ENCODE results near the gene ZHX3. TPM values are rescaled to one million over a fixed set of nuclear protein-coding genes. Genes with fewer than 3 reads are reported as not detected.

The ZHX3 gene
- total and polyA plus RNA-seq, 2 of the 4 experiments (the other 2 are of a cell fraction): 25.0 to 28.0 TPM

DNA sequence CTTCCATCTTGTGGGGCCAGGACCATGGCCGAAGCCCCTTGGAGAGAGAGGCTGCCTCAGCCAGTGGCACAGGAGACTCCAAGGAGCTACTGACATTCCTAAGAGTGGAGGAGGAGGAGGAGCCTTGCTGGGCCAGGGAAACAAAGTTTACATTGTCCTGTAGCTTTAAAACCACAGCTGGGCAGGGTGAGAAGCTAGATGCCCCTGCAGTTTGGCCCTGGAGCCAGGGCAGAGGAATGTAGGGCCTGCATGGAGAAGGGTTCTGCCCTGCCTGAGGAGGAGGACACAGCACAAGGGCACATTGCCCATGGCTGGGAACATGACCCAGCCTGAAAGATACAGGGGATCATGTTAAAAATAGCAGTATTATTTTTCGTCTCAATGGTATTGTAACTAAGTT is 142.7 kb downstream of the ZHX3 start:
- Histone ChIP-seq H3K9ac (ENCODE audit: low read depth, low read length) (peak overlapping the region; percentile 24; the same call in 1 of the 2 replicates), H3K4me2 (ENCODE audit: low read depth, low read length) (0 out of 2 replicates have a peak overlapping the region, but pooled peaks have one; percentile 14), H3K4me1 (ENCODE audit: control insufficient read depth, insufficient read depth, low read length) (peaks cover 43% of the 10 kb centered on the region), H2BK120ac (ENCODE audit: low read depth, low read length) (peak overlapping the region; percentile 21; the same call in 1 of the 2 replicates), H4K91ac (ENCODE audit: insufficient read depth, low read depth, low read length) (peak overlapping the region; percentile 58; the same call in 1 of the 2 replicates), H2AFZ (replicated peaks; ENCODE audit: low read length, poor library complexity) (no peak overlapping the region), H3K56ac (ENCODE audit: extremely low read depth, insufficient read depth, low read length) (no peak overlapping the region), H4K8ac (ENCODE audit: low read depth in 2 of 2, low read length in 2 of 2) (peak overlapping the region; percentile 34 to 46; a peak in 3 of 4 replicates), H3K4me3 (ENCODE audit: insufficient read depth, low read depth, low read length) (no peak overlapping the region), H3K23ac (ENCODE audit: low read depth, low read length) (0 out of 2 replicates have a peak overlapping the region, but pooled peaks have one; percentile 37), H2BK15ac (ENCODE audit: low read depth, low read length) (0 out of 3 replicates have a peak overlapping the region, but pooled peaks have one; percentile 23), H3K9me3 (ENCODE audit: control insufficient read depth, insufficient read depth, low read length) (no peaks in the 10 kb centered on the region), H3K14ac (replicated peaks; ENCODE audit: low read depth, low read length) (no peak overlapping the region), H2AK5ac (ENCODE audit: low read depth, low read length) (peak overlapping the region; percentile 80), H3K27me3 (ENCODE audit: control insufficient read depth, insufficient read depth, low read length) (no peaks in the 10 kb centered on the region), H2AK9ac (replicated peaks; ENCODE audit: low read depth, low read length, poor library complexity) (no peak overlapping the region), H3K9me1 (ENCODE audit: insufficient read depth, low read length) (peaks cover 26% of the 10 kb centered on the region), H2BK5ac (ENCODE audit: low read depth, low read length, poor library complexity, severe bottlenecking) (peak overlapping the region; percentile 71), H3K36me3 (ENCODE audit: control insufficient read depth, insufficient read depth, low read length) (peaks cover 58% of the 10 kb centered on the region), H4K5ac (ENCODE audit: low read depth, low read length) (peak overlapping the region; percentile 62), H3K27ac (ENCODE audit: insufficient read depth, low read length) (peak overlapping the region; percentile 40; the same call in 1 of the 2 replicates), H2BK20ac (ENCODE audit: low read depth, low read length) (peak overlapping the region; percentile 23; the same call in 1 of the 2 replicates), H3K18ac (ENCODE audit: low read depth, low read length) (peak overlapping the region; percentile 43; the same call in 1 of the 2 replicates), H4K20me1 (ENCODE audit: insufficient read depth, low read length) (peaks cover 19% of the 10 kb centered on the region), H3K4ac (ENCODE audit: low read depth, low read length) (peak overlapping the region; percentile 49; the same call in 1 of the 2 replicates), H3K79me1 (ENCODE audit: low read depth in 1 of 2, low read length in 2 of 2) (peaks cover 22 to 84% of the 10 kb centered on the region in 2 experiments)
- 80% methylated on average over 1 of the region's 2 CpGs; no CpG with 5 or more reads in 1 of the 2 experiments for WGBS, 2 experiments (ENCODE audit: extremely low coverage in 2 of 2, insufficient read length in 1 of 2)
- POLR2A ChIA-PET (ENCODE audit: unreplicated experiment): no interaction called here
- in situ Hi-C loops (cut with MboI; ENCODE audit: low sequenced_read_pairs) (loop anchor here (5.0 to 25.0 kb wide), 3 partner anchors 53 to 438 kb away; partner anchors contain the start of genes CHD6 and LPIN3), dilution Hi-C loops (cut with HindIII; ENCODE audit: low sequenced_read_pairs, unreplicated experiment) (no loop called here), intact Hi-C loops (cut with micrococcal nuclease) (loop anchor here (5.0 to 10.0 kb wide), 3 partner anchors 143 to 520 kb away; partner anchors contain the start of gene ZHX3)
- CTCF ChIA-PET: interaction anchor here (0.8 to 1.2 kb wide), 4 partner anchors 57 to 236 kb away, joined by 3 to 5 read pairs (median 4); partner anchors contain the start of gene LPIN3
- ATAC-seq (ENCODE audit: low read depth) (peak; percentile 53), DNase-seq (peak; percentile 34)
- BruUV-seq (replicated peaks): no TSS peak
- no peak for TF ChIP-seq MAFK (IDR thresholded peaks at IDR 0.05; ENCODE audit: low read depth, low read length)
- TF ChIP-seq, protein P1, sequence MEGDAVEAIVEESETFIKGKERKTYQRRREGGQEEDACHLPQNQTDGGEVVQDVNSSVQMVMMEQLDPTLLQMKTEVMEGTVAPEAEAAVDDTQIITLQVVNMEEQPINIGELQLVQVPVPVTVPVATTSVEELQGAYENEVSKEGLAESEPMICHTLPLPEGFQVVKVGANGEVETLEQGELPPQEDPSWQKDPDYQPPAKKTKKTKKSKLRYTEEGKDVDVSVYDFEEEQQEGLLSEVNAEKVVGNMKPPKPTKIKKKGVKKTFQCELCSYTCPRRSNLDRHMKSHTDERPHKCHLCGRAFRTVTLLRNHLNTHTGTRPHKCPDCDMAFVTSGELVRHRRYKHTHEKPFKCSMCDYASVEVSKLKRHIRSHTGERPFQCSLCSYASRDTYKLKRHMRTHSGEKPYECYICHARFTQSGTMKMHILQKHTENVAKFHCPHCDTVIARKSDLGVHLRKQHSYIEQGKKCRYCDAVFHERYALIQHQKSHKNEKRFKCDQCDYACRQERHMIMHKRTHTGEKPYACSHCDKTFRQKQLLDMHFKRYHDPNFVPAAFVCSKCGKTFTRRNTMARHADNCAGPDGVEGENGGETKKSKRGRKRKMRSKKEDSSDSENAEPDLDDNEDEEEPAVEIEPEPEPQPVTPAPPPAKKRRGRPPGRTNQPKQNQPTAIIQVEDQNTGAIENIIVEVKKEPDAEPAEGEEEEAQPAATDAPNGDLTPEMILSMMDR (conservative IDR thresholded peaks at IDR 0.05; ENCODE audit: low read depth, low read length): no peak
- TF ChIP-seq RFX5 (IDR thresholded peaks at IDR 0.05; ENCODE audit: low read depth, low read length): no peak
- TF ChIP-seq MAZ (IDR thresholded peaks at IDR 0.05; ENCODE audit: borderline replicate concordance, low read depth, low read length): no peak
- TF ChIP-seq, protein P2, sequence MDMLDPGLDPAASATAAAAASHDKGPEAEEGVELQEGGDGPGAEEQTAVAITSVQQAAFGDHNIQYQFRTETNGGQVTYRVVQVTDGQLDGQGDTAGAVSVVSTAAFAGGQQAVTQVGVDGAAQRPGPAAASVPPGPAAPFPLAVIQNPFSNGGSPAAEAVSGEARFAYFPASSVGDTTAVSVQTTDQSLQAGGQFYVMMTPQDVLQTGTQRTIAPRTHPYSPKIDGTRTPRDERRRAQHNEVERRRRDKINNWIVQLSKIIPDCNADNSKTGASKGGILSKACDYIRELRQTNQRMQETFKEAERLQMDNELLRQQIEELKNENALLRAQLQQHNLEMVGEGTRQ (IDR thresholded peaks at IDR 0.05; ENCODE audit: low read depth, low read length): no peak
- TF ChIP-seq, protein P3, sequence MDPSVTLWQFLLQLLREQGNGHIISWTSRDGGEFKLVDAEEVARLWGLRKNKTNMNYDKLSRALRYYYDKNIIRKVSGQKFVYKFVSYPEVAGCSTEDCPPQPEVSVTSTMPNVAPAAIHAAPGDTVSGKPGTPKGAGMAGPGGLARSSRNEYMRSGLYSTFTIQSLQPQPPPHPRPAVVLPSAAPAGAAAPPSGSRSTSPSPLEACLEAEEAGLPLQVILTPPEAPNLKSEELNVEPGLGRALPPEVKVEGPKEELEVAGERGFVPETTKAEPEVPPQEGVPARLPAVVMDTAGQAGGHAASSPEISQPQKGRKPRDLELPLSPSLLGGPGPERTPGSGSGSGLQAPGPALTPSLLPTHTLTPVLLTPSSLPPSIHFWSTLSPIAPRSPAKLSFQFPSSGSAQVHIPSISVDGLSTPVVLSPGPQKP (IDR thresholded peaks at IDR 0.05; ENCODE audit: borderline replicate concordance, low read depth, low read length): no peak
- no peak for TF ChIP-seq FOS (IDR thresholded peaks at IDR 0.05; ENCODE audit: low read depth, low read length)
- TF ChIP-seq NFE2L2 (IDR thresholded peaks at IDR 0.05; ENCODE audit: low read depth, low read length): no peak
- TF ChIP-seq SMC3 (IDR thresholded peaks at IDR 0.05; ENCODE audit: low read depth, low read length): no peak
- no peak for TF ChIP-seq CEBPB (IDR thresholded peaks at IDR 0.05; ENCODE audit: low read depth, low read length)
- TF ChIP-seq POLR2A (IDR thresholded peaks at IDR 0.05; ENCODE audit: low read depth, low read length): no peak
- no peak for TF ChIP-seq BHLHE40 (IDR thresholded peaks at IDR 0.05; ENCODE audit: low read depth, low read length)
- no peak for TF ChIP-seq CHD1 (IDR thresholded peaks at IDR 0.05; ENCODE audit: low read depth, low read length)
- TF ChIP-seq MXI1 (IDR thresholded peaks at IDR 0.05; ENCODE audit: borderline replicate concordance, low read depth, low read length): no peak
